ENCODE measurements around the gene CACUL1.

CACUL1 gene

DNA sequence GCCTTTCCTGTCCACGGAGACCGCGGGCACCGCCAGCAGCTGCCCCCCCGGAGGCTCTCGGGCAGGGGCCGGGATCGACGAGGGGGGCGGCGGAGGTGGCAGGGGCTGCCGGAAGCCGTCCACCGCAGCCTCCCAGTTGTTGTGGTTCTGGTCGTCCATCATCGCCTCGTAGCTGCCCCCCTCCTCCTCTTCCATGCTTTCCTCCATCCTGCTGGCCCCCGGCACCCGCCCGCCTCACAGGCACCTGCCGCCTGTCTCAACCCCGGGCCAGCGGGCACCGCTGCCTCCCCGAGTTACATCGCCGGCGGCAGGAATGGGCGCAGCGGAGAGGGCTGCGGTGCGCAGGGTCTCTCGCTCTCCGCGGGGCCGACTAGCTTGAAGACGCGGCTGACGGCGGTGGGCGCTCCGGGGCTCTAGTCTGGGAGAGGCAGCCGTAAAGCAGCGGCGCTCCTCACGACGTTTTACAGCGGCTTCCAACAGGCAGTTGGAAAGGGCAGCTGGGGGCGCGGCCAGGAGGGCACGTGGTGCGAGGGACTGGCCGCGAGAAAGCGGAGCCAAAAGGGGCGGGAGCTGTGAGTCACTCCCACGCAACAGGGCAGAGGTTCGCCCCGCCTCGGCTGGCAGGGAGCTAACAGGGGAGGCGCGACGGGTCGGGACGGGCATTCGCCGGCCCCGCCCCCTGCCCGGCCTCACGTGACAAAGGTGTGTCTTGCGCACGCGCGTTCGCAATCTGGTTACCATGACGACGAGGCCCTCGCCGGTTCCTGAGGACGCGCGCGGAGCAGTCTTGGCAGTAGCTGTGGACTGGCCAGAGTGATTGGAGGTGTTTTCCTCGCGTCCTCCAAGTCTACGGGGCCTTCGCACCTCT, at the start of gene CACUL1:
TSS of gene CACUL1 (minus strand) at position 415 of the 868 bp plus-strand sequence. CDS start at position 207, 208 bp downstream.
- Histone ChIP-seq H3K27me3 (ENCODE audit: insufficient read depth, poor library complexity, severe bottlenecking) (no peaks in the 10 kb centered on the region), H3K4me3 (ENCODE audit: severe bottlenecking) (peak within 1 kb of the TSS; percentile 78), H3K9me3 (ENCODE audit: severe bottlenecking) (no peaks in the 10 kb centered on the region), H3K27ac (ENCODE audit: poor library complexity, severe bottlenecking) (peak within 1 kb of the TSS; percentile 73), H3K4me1 (ENCODE audit: insufficient read depth, poor library complexity, severe bottlenecking) (peaks cover 16% of the 10 kb centered on the region), H3K36me3 (ENCODE audit: low read depth) (peaks cover 4% of the 10 kb centered on the region; the same call in 1 of the 2 replicates)
- no peak for TF ChIP-seq CTCF (IDR thresholded peaks at IDR 0.05; ENCODE audit: poor library complexity, severe bottlenecking)
- peak; percentile 100 for DNase-seq (ENCODE audit: low spot score)
- peak; percentile 81 for ATAC-seq (ENCODE audit: low read depth)

DNA sequence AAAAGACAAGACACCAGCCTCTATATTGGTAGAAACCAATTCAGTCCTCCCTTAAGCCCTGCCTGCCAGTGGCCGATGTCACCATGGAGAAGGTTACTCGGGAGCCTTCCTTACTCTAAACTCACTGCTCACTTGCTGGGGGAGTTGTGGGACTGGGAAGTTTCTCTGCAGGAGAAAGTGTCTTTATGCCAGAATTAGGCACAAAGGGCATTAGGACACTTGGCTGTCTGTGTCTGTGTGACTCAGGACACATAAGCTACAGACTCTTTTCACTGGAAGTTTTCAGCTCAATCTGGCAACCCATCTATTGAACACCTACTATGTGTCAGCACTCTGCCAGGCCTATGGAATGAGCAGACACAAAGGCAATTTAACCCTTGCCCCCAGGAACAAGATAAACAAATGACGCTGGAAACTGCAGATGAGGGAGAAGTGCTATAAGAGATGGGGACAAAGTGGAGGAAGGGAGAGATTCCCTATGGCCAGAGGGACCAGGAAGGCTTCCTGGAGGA, 49.5 kb upstream of the CACUL1 start:
- DNase-seq (ENCODE audit: low spot score) (no peak), ATAC-seq (ENCODE audit: low read depth) (no peak)
- TF ChIP-seq CTCF (IDR thresholded peaks at IDR 0.05; ENCODE audit: poor library complexity, severe bottlenecking) = no peak
- Histone ChIP-seq H3K4me3 (ENCODE audit: severe bottlenecking) (no peak overlapping the region), H3K9me3 (ENCODE audit: severe bottlenecking) (no peaks in the 10 kb centered on the region), H3K27ac (ENCODE audit: poor library complexity, severe bottlenecking) (no peak overlapping the region), H3K4me1 (ENCODE audit: insufficient read depth, poor library complexity, severe bottlenecking) (no peaks in the 10 kb centered on the region), H3K36me3 (ENCODE audit: low read depth) (no peaks in the 10 kb centered on the region), H3K27me3 (ENCODE audit: insufficient read depth, poor library complexity, severe bottlenecking) (no peaks in the 10 kb centered on the region)

DNA sequence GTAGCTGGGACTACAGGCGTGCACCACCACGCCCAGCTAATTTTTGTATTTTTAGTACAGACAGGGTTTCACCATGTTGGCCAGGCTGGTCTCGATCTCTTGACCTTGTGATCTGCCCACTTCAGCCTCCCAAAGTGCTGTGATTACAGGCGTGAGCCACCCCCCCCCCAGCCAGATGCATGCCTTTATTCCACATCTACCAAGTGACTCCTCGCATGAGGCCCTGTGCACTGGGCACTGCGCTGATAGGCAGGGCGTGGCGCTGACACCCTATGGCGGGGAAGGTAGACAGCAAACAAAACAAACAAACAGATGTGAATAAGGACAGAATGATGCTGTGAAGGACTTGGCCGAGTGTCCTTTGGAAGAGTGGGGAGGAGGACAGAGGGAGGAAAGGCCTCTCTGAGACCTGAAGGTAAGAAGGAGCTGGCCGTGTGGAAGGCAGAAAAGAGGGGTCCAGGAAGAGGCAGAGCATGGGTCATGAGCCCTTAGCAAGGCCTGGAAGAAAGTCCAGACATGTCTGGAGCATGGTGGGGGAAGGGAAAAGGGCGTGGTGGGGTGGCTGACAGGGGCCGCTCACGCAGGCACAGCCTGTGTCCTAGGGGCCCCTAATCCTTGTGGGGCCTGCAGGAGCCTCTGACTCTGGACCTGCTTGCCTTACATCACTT, 47.5 kb upstream of the CACUL1 start:
- peaks cover 4% of the 10 kb centered on the region for H3K4me1 ChIP-seq (ENCODE audit: insufficient read depth, poor library complexity, severe bottlenecking)
- no peak overlapping the region for H3K4me3 ChIP-seq (ENCODE audit: severe bottlenecking)
- H3K27ac ChIP-seq (ENCODE audit: poor library complexity, severe bottlenecking) = no peak overlapping the region
- no peak for DNase-seq (ENCODE audit: low spot score)
- H3K36me3 ChIP-seq (ENCODE audit: low read depth) = no peaks in the 10 kb centered on the region
- no peaks in the 10 kb centered on the region for H3K9me3 ChIP-seq (ENCODE audit: severe bottlenecking)
- no peak for ATAC-seq (ENCODE audit: low read depth)
- no peak for TF ChIP-seq CTCF (IDR thresholded peaks at IDR 0.05; ENCODE audit: poor library complexity, severe bottlenecking)
- H3K27me3 ChIP-seq (ENCODE audit: insufficient read depth, poor library complexity, severe bottlenecking) = no peaks in the 10 kb centered on the region

GRCh38 chr10:118800920-118801319, 46.1 kb upstream of the CACUL1 start:
- Histone ChIP-seq H3K36me3 (ENCODE audit: low read depth) (no peaks in the 10 kb centered on the region), H3K27me3 (ENCODE audit: insufficient read depth, poor library complexity, severe bottlenecking) (no peaks in the 10 kb centered on the region), H3K4me3 (ENCODE audit: severe bottlenecking) (no peak overlapping the region), H3K4me1 (ENCODE audit: insufficient read depth, poor library complexity, severe bottlenecking) (peaks cover 4% of the 10 kb centered on the region), H3K9me3 (ENCODE audit: severe bottlenecking) (no peaks in the 10 kb centered on the region), H3K27ac (ENCODE audit: poor library complexity, severe bottlenecking) (no peak overlapping the region)
- peak; percentile 64 for ATAC-seq (ENCODE audit: low read depth)
- DNase-seq (ENCODE audit: low spot score) = no peak
- TF ChIP-seq CTCF (IDR thresholded peaks at IDR 0.05; ENCODE audit: poor library complexity, severe bottlenecking) = peak; percentile 54
